GM19452 (cell line): ENCODE results near the gene EML6.

Source experiments
- ATAC-seq: cut with Tn5 transposase; IDR thresholded peaks from one replicate; pipeline ENCODE4 v1.9.1; 2021; ENCODE audit not compliant: unreplicated experiment

EML6 gene

GRCh38 chr2:54941248-54941984 is 218.0 kb downstream of the EML6 start:
- no peak for ATAC-seq

- ATAC-seq, result no peak
Observed at GRCh38 chr2:54942373-54942772, 218.9 kb downstream of the EML6 start.

GRCh38 chr2:54944724-54945326 is 221.4 kb downstream of the EML6 start:
- no peak for ATAC-seq

- peak; percentile 61 for ATAC-seq
Observed at GRCh38 chr2:54945391-54946219, 222.1 kb downstream of the EML6 start.

GRCh38 chr2:54946220-54946805 is 222.9 kb downstream of the EML6 start:
- no peak for ATAC-seq

GRCh38 chr2:54947136-54947535 is 223.7 kb downstream of the EML6 start:
- ATAC-seq, result no peak

GRCh38 chr2:54947646-54948045 is 224.2 kb downstream of the EML6 start:
- ATAC-seq, result no peak

- no peak for ATAC-seq
Observed at GRCh38 chr2:54948120-54948519, 224.7 kb downstream of the EML6 start.

- no peak for ATAC-seq
Observed at GRCh38 chr2:54949431-54949830, 226.0 kb downstream of the EML6 start.

- ATAC-seq, result no peak
Observed at GRCh38 chr2:54950811-54951210, 227.3 kb downstream of the EML6 start.

- no peak for ATAC-seq
Observed at GRCh38 chr2:54952425-54952824, 229.0 kb downstream of the EML6 start.

GRCh38 chr2:54952978-54953456 is 229.6 kb downstream of the EML6 start:
- no peak for ATAC-seq

GRCh38 chr2:54954158-54954557 is 230.7 kb downstream of the EML6 start:
- ATAC-seq, result no peak

GRCh38 chr2:54954705-54955357 is 231.4 kb downstream of the EML6 start:
- ATAC-seq, result no peak

- no peak for ATAC-seq
Observed at GRCh38 chr2:54955358-54956110, 232.1 kb downstream of the EML6 start.

GRCh38 chr2:54956111-54956627 is 232.7 kb downstream of the EML6 start:
- ATAC-seq, result no peak

- ATAC-seq, result no peak
Observed at GRCh38 chr2:54957321-54957999, 234.0 kb downstream of the EML6 start.

GRCh38 chr2:54958717-54959371 is 235.4 kb downstream of the EML6 start:
- ATAC-seq, result no peak

- no peak for ATAC-seq
Observed at GRCh38 chr2:54960164-54960563, 236.7 kb downstream of the EML6 start.
